Ammon's horn (tissue), 1 donor: ENCODE measurements around the gene C10orf67.
"Not testable (repeated sequence)": the region's sequence is repeated elsewhere in the genome, so short reads cannot be mapped to it uniquely, and the experiment has no call there.

ENCODE experiments used
- DNase-seq: peaks from one replicate; pipeline ENCODE4 v3.0.0-alpha.2; 2016; ENCODE audit warnings: low spot score

C10orf67 gene

GRCh38 chr10:23344241-23344841, at the start of gene C10orf67:
C10orf67 (minus strand) TSS chr10:23344797; CDS start chr10:23344774, 23 bp downstream.
- DNase-seq = peak; percentile 83

- DNase-seq = no peak
Measured at GRCh38 chr10:23391821-23392220, 47.2 kb upstream of the C10orf67 start.

GRCh38 chr10:23390809-23391208, 46.2 kb upstream of the C10orf67 start:
- DNase-seq = no peak

GRCh38 chr10:23390408-23390807, 45.8 kb upstream of the C10orf67 start:
- DNase-seq = not testable (repeated sequence)

- not testable (repeated sequence) for DNase-seq
Measured at GRCh38 chr10:23387516-23387915, 42.9 kb upstream of the C10orf67 start.

- no peak for DNase-seq
Measured at GRCh38 chr10:23386052-23386451, 41.5 kb upstream of the C10orf67 start.

GRCh38 chr10:23384364-23384763, 39.8 kb upstream of the C10orf67 start:
- DNase-seq = no peak

- no peak for DNase-seq
Measured at GRCh38 chr10:23383637-23384036, 39.0 kb upstream of the C10orf67 start.

GRCh38 chr10:23381298-23382040, 36.9 kb upstream of the C10orf67 start:
- DNase-seq = no peak

GRCh38 chr10:23379686-23380085, 35.1 kb upstream of the C10orf67 start:
- DNase-seq = no peak

- peak; percentile 37 for DNase-seq
Measured at GRCh38 chr10:23376229-23376655, 31.6 kb upstream of the C10orf67 start.

- no peak for DNase-seq
Measured at GRCh38 chr10:23375366-23375765, 30.8 kb upstream of the C10orf67 start.

GRCh38 chr10:23373156-23373555, 28.6 kb upstream of the C10orf67 start:
- DNase-seq = no peak

GRCh38 chr10:23371073-23371472, 26.5 kb upstream of the C10orf67 start:
- no peak for DNase-seq

- DNase-seq = no peak
Measured at GRCh38 chr10:23370106-23370505, 25.5 kb upstream of the C10orf67 start.

GRCh38 chr10:23368816-23369640, 24.4 kb upstream of the C10orf67 start:
- DNase-seq = no peak

- DNase-seq = no peak
Measured at GRCh38 chr10:23367896-23368595, 23.4 kb upstream of the C10orf67 start.

GRCh38 chr10:23365417-23366030, 20.9 kb upstream of the C10orf67 start:
- not testable (repeated sequence) for DNase-seq

GRCh38 chr10:23364378-23364777, 19.8 kb upstream of the C10orf67 start:
- no peak for DNase-seq

GRCh38 chr10:23363793-23364135, 19.2 kb upstream of the C10orf67 start:
- DNase-seq = no peak

GRCh38 chr10:23362879-23363792, 18.5 kb upstream of the C10orf67 start:
- no peak for DNase-seq
